NCI-H128 (cell line): ENCODE data around the gene TEDC2.
"Not testable (repeated sequence)": the region's sequence is repeated elsewhere in the genome, so short reads cannot be mapped to it uniquely, and the experiment has no call there.

Experiments
- DNase-seq: peaks from one replicate; lab custom pipeline; 2025; ENCODE audit not compliant: unreplicated experiment; lab: John Stamatoyannopoulos, UW

Gene TEDC2

GRCh38 chr16:2475413-2476344 is 15.8 kb downstream of the TEDC2 start:
- no peak for DNase-seq

- no peak for DNase-seq
These were observed 16.4 kb downstream of the TEDC2 start for GRCh38 chr16:2476345-2476720.

- no peak for DNase-seq
These were observed 16.8 kb downstream of the TEDC2 start for GRCh38 chr16:2476741-2477140.

DNA sequence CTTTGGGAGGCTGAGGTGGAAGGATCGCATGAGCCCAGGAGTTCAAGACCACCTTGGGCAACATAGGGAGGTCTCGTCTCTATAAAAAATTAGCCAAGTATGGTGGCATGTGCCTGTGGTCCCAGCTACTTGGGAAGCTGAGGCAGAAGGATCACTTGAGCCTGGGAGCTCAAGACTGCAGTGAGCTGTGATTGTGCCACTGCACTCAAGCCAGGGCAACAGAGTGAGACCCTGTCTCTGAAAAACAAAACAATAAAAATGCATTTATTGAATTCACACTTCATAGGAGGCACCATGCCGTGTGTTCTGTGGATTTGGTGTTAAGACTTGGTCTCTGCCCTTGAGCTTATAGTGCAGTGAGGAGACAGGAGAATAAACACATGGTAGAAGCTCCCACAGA is 17.4 kb downstream of the TEDC2 start:
- no peak for DNase-seq

DNA sequence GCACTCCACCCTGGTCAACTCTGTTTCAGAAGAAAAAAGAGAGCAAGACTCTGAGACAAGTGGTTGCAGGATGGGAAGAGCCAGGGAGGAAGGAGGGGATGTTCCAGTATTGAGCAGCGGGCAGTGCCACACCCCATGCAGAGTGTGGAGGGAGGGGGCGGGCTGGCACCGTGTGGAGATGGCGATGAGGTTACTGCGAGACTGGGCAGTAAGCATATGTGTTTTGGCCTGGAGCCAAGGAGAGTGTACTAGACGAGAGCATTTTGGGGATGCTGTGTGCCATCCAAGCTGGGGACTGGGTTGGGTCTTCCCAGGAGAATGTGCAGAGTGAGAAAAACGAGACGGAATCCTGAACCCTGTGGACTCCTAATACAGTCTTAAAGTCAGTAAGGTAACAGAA is 18.4 kb downstream of the TEDC2 start:
- no peak for DNase-seq

GRCh38 chr16:2479996-2480395 is 20.1 kb downstream of the TEDC2 start:
- DNase-seq = not testable (repeated sequence)

GRCh38 chr16:2480948-2481347 is 21.0 kb downstream of the TEDC2 start:
- no peak for DNase-seq

DNA sequence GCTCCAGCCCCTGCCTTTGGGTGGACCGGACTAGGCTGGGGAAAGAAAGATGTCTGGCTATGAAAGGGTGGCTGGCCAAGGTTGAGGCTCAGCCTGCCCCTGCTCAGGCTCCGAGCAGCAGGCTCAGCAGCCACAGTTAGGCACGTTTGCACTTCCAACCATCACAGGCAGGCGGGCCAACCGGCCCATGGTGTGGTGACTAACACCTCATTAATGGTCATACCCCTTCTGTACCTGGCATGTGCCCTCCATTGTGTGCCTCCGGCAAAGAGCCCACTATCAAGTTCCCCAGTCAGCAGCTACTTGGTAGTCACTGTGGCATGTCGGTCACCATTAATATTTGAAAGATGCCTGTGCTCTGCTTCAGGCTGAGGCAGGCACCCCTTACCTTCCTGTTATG is 21.8 kb downstream of the TEDC2 start:
- no peak for DNase-seq

DNA sequence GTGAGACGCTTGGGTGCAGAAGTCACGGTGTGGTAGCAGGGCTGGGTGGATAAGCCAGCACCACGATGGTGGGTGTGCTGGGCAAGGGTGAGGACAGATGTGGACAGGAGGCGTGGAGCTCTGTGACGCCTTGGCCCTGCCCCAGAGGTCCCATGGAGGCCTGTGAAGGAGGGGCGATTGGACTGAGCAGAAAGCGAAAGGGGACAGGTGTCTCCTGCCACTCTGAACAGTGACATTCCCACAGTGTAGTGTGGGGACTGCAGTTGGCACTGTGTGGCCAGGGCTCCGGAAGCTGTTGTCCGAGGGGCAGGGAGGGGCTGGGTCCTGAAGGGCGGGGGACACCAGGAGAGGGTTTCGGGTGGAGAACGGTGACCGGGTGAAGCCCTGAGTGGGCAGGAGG is 22.3 kb downstream of the TEDC2 start:
- no peak for DNase-seq

- no peak for DNase-seq
These were observed 23.0 kb downstream of the TEDC2 start for GRCh38 chr16:2482708-2483534.

DNA sequence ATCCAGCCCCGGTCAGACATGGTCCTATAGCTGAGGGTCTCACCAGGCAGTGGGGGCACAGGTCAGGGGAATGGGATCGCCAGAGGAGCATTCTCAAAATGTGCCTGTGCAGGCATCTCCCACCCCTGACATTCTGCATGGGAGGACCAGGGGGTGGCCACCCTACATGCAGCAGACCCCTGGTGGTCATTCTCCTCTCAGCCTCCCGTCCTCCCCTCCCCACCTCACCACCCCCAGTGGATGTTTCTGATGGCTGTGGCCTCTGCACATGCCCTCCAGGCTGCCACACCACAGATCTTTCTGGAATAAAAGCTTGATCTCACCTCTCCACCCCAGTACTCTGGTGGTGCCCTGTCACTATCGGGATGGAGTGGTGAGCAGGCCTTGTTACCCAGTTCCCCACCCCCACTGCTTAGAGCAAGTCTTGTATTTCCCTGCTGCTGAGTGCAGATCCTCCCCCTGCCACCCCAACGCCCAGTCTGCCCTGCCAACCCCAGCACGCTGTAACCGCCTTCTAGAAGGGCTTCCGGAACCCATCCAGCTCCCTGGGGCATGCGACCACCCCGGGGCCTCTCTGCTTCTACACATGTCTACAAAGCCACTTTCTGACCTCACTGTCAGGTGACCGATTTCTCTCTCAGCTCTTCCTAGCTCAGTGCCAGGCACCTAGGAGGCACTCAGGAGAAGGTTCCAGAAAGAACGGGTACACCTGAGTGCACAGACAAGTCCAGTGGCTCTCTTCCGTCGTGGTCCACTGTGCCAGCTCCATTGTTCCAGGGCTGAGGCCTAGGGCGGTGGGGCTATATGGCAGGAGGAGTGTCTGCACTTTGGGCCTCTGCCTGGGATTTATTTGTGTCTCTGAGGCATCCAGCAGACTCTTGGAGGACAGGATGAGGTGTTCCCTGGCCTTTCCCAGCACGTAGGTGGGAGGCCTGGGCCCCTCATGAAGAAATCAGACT is 24.3 kb downstream of the TEDC2 start:
- no peak for DNase-seq

GRCh38 chr16:2484898-2485508 is 25.1 kb downstream of the TEDC2 start:
- no peak for DNase-seq

DNA sequence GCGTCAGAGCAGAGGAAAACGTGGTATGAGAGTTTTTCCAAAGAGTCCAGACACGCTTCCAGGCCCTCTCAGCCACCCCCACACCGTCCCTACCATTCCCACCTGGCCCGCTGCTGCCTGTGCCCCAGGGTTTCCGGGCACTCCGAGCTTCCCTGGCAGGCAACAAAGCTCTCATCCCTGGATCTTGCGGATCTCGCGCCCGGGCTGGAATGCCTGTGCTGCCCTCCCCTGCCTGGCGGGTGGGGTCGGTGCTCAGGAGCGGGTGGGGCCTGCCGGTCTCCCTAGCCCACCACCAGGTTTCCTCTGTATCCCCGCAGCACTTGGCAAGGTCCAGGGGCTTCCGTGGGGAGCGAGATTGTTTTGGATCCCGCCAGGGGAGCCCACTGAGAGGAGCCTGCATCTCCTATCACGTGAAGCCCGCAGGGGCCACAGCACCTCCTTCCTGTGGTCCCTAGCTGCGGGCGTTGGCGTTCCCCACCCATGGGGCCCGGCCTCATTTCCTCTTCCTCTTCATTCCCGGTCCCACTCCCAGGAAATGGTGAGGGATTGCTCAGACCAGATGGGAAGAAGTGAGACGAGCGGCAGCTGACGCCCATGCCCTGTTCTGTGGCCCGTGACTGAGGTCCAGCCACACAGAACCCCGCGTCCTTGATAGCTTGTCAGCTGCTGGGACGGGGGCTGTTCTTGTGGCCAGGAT is 26.1 kb downstream of the TEDC2 start:
- DNase-seq = no peak

GRCh38 chr16:2486645-2487516 is 27.0 kb downstream of the TEDC2 start:
- no peak for DNase-seq

DNA sequence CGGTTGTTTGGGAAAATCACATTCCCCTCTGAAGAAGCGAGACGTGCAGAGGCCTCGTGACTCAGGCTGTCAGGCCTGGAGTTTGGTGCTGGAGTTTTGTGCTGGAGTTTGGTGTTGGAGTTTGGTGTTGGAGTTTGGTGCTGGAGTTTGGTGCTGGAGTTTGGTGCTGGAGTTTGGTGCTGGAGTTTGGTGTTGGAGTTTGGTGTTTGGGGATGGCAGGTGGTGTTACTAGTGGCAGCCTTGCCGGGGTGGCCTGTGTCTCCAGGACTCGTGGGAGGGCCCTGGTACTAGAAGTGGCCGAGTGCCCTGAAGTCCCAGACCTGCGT is 27.6 kb downstream of the TEDC2 start:
- DNase-seq = no peak

- no peak for DNase-seq
These were observed 28.1 kb downstream of the TEDC2 start for GRCh38 chr16:2487903-2488531.

- no peak for DNase-seq
These were observed 29.7 kb downstream of the TEDC2 start for GRCh38 chr16:2489581-2489980.

- DNase-seq = peak; percentile 43
These were observed 30.5 kb downstream of the TEDC2 start for GRCh38 chr16:2490190-2491105.
